Kidney tubule cell (primary cell): ENCODE results near the gene ZCCHC7.
"Not testable (repeated sequence)": the region's sequence is repeated elsewhere in the genome, so short reads cannot be mapped to it uniquely, and the experiment has no call there.

Experiments used
- DNase-seq: peaks from one replicate; pipeline ENCODE4 v3.0.0-alpha.2; 2018; ENCODE audit warnings: low spot score

The ZCCHC7 gene

DNA sequence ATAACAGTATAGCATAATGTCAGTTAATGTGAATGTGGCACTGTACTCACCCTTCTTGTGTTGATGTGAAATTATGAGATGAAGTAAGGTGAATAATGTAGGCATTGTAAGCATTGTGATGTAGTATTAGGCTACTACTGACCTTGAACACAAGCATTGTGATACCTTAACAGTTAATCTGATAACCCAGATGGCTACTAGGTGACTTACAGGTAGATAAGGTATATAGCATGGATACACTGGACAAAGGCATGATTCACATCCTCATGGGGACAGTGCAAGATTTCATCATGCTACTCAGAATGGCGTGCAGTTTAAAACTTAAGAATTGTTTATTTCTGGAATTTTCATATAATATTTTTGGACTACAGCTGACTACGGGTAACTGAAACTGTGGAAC, 134.8 kb downstream of the ZCCHC7 start:
- no peak for DNase-seq

DNA sequence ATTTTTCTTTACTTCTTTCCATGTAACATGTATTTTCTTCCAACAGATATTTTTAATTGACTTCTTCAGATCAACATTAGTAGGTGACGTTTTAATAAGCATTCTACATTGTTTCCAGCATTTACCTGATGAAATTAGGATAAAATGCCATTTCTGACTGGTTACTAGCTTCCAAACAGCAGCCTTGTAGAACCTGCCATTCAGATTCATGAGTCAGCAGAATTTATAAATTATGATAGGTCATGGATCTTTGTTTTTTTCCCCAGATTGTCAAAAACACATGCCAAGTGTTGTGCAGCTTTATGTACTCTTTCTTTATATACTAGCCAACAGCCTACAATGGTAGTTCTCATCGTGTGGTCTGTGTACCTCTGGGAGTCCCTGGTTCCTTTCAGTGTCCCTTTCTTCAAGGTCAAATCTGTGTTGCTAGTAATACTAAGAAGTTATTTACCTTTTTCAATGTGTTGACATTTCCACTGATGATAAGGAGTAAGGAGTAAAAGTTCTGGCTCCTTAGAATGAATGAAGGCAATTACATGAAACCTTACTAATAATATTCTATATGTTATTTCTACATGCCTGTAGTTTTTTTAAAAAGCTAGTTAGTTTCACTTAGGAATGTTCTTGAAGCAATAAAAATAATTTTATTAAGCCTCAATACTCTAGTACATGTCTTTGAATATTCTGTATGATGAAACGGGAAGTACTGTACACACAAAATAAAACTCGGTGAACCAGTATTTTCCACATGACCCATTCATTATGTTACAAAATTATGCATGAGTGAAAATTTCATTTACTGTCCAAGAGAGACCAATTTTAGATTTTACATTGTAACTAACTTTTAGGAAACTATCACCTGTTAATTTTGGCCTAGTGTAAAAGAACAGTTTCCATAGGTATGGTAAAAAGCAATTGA, 135.8 kb downstream of the ZCCHC7 start:
- no peak for DNase-seq

DNA sequence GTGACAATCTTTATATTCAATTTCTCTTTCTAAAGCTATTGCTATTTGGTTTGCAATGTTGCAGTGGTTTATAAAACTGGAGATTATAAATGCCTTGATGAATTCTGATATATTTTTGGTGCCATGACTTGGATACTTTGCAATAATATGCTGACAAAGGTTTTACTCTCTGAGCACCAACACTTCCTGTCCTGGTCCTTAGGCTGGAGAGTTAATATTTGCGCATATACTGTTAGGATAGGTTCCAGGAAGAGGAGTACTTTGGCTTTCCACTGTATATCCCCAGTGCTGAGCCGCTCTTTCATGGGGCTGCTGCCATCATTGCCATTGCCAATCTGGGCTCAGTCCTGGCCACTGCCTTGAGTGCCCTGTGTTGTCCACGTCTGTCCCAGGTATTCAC, 139.6 kb downstream of the ZCCHC7 start:
- no peak for DNase-seq

DNA sequence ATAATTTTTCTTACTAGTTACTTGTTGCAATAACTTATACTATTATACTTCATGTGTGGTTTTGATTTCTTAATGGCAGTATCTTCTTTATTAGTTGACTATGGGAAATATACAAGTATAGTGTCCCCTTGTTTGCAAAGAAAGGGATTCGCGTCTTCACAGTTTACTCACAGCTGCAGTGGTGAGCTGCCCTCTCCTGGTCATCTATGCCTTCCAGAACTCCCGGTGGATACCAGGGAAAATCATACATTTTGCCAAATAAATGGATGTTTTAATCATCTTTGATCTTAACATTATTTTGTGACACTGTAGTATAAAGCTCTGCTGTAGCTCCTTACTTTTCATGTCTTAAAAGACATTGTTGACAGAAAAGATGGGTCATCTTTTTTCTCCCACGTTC, 142.0 kb downstream of the ZCCHC7 start:
- peak; percentile 9 for DNase-seq

DNA sequence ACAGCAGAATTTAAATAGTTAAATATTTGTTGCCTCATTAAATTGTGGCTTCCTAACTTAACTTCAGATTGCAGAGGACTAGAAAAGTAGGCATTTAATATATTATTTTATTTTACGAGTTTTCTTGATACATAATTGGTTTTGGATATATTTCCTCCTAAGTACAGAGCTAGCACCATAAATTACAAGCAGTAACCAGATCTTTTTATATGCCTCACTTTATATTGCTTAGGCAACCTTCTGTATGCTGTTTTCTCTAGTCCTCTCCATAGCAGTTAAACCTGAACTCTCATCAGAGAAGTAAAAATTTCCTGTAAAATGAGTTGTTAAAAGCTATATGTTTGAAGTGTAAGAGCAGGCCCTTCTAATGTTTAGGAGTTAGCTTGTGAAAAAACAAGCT, 144.2 kb downstream of the ZCCHC7 start:
- DNase-seq = no peak

DNA sequence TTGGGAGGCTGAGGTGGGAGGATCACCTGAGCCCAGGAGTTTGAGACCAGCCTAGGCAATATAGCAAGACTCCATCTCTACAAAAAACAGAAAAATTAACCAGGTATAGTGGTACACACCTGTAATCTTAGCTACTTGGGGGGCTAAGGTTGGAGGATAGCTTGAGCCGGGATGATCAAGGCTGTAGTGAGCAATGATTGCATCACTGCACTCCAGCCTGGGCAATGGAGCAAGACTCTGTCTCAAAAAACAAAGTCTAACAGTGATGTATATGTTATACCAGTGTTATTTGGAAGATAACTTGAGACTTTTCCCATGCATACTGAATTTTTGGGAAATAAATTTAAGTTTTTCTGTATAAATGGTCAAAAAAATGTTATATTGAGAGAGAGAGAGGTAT, 146.3 kb downstream of the ZCCHC7 start:
- no peak for DNase-seq

DNA sequence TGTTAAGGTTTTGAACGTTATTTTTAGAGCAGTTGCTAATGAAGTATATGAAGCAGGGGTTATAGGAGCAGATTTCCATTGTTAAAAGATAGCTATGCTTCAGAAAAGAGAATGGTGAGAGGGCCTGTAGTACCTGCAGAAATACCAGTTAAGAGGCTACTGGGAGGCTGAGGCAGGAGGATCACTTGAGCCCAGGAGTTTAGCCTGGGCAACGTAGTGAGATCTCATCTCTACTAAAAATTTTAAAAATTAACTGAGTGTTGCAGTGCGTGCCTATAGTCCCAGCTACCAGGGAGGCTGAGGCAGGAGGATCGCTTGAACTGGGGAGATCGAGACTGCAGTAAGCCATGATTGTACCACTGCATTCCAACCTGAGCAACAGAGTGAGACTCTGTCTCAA, 148.8 kb downstream of the ZCCHC7 start:
- DNase-seq = no peak

DNA sequence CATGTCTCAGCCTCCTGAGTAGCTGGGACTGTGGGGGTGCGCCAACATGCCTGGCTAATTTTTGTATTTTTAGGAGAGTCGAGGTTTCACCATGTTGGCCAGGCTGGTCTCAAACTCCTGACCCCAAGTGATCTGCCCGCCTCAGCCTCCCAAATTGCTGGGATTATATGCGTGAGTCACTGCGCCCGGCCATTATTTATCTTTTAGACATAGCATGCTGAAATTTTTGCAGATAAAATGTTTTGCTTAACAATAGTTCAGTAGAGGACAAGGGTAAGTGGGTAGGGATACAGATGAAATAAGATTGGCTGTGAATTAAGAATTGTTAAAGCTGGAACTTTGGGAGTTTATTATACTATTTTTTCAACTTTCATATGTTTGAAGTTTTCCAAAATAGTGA, 151.3 kb downstream of the ZCCHC7 start:
- no peak for DNase-seq

DNA sequence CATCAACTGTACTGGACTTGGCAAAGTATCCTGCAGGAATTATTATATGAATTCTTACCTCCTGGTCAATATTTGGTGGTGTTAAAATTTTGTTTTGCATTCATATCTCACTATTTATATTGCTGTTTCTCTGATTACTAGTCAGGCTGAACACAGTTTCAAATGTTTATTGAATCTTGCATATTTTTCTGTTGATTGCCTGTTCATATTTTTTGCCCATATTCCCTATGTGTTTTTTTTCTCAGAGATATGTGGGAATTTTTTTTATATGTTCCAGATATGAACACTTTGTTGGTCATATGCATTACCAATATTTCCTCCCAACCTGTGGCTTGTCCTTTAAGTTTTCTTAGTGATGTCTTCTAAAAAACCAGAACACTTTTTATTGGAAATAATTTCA, 153.2 kb downstream of the ZCCHC7 start:
- no peak for DNase-seq

DNA sequence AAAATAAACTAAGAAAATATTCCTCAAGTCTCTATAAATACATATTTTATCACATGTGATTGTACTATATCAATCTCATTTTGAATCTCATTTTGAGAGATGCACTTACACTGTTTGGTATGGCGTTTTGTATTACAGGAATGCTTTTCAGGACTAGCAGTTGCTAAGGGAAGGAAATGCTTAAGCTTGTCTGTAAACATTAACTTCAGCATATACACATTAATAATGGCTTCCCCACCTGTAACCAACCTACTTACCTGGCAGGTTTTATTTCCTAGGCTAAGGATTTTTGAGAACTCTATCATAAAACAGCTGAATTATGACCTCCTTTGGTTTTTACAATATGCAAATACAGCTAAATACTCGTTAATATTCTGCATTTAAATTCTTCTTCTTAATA, 161.2 kb downstream of the ZCCHC7 start:
- peak; percentile 51 for DNase-seq

DNA sequence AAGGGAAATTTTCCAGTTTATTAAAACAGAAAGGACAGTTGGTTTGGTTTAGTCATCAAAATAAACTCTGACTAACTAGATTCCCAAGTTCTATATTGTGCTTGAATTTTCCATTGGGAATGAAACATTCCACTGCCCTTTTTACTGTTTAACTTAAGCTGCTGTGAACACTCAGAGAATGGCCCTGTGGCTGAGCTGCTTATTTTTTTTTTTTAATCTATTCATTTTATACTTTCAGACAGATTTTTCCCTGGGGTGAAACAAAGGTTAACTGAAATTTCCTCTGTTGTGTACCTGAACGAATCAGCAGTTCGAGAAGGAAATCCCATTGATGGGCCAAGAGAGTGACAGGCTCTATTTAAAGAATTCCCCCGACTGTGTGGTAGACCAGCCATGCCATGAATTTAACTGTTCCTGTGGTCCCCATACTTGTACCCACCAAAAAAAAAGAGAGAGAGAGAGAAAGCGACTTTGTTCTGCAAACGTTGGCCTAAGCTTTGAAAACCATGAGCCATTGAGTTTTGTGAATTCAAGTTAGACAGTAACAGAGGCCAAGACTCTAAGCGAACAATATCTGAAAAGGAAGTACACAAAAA, 163.5 kb downstream of the ZCCHC7 start:
- DNase-seq = peak; percentile 79

DNA sequence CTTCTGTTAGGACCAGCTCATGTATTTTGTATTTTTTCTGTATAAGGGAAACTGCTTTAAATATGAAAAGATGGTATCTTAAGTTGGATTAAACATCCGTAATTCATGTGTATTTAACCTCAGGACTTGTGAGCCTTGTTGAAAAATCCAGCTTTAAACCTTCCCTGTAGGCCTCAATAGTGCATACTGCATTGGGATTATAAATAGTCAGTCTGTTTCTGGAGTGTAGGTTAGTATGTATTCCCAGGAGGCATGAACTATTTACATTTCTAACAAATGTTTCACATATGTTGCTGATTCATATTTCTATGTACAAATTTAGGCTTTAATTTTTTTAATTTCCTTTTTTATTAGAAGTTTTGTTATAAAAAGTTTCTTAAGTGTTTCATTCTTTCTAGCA, 164.3 kb downstream of the ZCCHC7 start:
- no peak for DNase-seq

DNA sequence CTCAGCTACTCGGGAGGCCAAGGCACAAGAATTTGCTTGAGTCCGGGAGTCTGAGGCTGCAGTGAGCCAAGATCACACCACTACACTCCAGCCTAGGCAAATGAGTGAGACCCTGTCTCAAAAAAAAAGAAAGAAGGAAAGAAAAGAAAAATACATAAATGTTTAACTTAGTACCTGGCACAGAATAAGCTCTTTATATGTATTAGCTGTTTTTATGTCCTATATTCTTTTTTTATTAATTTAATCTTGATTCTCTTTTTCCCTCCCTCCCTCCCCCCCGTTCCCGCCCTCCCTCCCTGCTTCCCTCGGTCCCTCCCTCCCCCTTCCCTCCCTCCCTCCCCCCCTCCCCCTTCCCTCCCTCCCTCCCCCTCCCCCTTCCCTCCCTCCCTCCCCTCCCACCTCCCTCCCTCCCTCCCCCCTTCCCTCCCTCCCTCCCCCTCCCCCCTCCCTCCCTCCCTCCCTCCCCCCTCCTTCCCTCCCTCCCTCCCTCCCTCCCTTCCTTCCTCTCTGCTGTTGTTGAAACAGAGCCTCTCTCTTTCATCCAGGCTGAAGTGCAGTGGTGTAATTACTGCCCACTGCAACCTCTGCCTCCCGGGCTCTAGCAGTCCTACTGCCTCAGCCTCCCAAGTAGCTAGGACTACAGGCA, 166.3 kb downstream of the ZCCHC7 start:
- DNase-seq = no peak

DNA sequence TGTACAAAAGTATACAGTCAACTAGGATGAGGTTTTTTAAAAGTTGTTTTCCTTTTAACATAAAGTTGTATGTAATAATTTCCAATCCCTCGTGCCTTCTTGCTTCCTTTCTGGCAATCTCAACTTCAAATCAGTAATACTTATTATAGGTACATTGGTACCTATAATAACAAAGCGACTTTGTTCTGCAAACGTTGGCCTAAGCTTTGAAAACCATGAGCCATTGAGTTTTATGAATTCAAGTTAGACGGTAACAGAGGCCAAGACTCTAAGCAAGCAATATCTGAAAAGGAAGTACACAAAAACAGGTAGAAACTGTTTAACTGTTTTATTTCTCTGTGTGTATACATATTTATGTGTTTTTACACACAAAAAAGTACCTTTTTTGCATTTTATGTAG, 166.9 kb downstream of the ZCCHC7 start:
- no peak for DNase-seq

DNA sequence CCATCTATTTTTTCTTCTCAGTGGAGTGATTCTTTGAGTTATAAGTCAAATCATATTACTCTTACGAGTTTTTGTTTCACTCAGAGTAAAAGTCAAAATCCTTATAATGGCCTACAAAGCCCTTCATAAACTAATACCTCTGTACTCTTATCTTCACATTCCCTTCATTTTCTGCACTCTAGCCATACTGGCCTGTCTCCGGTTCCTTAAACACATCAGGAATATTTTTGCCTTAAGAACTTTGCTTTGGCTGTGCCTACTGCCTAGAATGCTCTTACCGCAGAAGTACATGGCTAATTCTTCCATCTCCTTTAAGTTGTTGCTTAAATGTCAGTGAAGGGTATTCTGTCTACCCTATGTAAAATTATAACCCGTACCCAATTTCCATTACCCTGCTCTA, 169.3 kb downstream of the ZCCHC7 start:
- DNase-seq = no peak

DNA sequence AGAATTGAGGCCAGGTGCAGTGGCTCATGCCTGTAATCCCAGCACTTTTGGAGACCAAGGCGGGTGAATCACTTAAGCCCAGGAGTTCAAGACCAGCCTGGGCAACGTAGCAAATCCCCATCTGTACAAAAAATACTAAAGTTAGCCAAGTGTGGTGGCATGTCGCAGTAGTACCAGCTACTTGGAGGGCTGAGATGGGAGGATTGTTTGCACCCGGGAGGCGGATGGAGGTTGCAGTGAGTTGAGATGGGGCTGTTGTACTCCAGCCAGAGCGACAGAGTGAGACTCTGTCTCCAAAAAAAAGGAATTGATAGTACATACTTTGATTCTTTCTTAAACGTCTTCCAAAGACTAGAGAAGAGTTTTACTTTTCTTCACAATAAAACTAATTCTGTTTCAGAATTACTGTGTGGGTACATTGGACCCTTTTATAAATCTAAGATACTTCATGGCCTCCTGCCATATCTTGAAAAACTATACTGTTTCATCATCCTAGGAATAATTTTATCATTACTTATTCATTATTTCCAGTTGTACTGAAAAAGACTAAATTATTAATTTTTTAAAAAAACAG, 170.1 kb downstream of the ZCCHC7 start:
- DNase-seq = no peak

DNA sequence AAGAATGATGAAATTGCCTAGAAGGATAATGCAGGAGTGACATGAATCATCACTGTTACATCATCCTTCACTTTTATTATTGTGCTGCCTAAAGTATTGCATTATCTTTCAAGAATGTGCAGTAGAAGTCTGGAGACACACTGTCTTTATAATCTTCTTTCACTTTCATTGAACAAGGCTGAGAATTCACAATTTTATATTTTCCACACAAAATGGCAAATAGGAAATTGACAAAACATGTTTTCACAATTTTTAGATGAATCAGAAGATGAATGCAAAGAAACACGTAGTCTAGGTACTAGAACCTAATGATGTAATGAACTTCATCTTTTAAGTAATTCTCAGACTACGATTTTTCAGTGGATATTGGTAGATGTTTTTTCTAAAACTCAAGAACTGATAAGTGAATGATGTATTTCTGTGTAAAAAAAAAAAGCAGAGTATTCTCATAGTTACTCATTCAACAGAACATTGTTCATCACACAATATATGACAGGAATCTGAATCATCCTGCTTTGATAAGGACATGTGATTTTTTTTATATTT, 170.6 kb downstream of the ZCCHC7 start:
- DNase-seq = peak; percentile 63

DNA sequence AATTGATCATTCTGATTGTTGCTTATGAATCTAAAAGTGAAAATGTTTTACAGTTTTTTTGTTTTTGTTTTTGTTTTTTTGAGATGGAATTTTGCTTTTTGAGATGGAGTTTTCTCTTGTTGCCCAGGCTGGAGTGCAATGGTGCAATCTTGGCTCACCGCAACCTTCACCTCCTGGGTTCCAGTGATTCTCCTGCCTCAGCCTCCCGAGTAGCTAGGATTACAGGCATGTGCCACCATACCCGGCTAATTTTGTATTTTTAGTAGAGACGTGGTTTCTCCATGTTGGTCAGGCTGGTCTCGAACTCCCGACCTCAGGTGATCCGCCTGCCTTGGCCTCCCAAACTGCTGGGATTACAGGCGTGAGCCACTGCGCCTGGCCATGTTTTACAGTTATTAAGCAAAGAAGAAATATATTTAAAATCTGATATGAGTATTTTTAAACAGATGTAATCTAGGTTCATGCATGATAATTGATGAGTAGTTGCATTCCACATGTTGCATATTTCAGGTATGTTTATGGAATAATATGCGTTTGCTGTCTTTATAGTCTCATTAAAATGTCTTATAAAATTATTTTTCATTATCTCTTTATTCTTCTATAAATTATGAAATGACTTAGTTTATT, 171.4 kb downstream of the ZCCHC7 start:
- DNase-seq = not testable (repeated sequence)

DNA sequence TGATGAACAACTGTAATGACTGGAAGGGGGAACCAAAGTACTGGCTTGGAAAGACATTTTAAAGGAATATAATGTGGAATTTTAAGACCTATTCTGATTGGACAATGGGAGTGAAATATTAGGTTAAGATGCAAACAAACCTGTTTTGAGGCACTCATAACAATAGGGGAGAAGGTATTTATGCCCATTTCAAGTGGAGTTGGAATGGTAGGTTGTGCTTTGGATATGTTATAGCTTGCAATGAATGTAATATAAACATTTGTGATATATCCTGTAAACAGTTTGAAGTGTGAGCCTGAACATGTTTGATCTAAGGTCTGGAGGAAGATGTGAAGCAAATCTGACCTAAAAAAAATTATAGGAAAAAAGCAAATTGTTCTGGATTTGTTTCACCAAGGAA, 172.5 kb downstream of the ZCCHC7 start:
- DNase-seq = no peak

DNA sequence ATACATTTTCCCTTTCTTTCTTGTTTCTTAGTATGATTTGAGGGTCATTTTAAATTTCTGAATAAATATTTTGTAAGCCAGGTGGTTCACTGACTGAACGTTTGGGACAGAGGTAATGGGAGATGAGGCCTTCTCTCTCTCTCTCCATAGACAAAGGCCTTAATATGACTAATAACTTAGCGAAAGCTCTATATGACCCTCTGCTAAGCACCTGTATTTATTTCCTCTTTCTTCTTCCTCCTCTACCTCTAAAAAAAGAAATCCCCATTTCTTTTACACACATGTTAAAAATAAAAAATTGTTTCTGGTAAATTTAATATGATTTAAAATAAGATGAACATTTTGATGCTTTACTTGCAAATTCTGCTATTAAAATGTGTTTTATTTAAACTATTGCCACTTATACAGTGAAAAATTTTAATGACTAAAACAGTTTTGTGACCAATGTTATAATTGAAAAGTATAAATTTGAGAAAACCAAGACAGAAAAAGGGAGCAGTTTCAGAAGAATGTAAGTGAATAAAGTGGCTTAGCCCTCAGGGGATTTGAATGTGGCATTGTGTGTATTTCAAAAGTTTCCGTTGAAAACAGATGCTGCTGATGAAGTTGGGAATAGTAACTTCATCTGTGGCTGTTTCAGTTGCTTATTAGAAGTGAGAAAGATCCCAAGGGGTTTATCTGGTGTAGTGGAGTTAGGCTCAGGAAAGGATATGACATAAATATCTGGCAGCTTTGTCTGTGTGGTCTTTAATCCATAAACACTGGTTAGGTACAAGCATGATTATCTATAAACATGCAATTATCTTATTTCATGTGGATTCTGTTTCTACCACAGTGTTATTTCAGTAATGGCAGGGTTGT, 173.5 kb downstream of the ZCCHC7 start:
- no peak for DNase-seq

DNA sequence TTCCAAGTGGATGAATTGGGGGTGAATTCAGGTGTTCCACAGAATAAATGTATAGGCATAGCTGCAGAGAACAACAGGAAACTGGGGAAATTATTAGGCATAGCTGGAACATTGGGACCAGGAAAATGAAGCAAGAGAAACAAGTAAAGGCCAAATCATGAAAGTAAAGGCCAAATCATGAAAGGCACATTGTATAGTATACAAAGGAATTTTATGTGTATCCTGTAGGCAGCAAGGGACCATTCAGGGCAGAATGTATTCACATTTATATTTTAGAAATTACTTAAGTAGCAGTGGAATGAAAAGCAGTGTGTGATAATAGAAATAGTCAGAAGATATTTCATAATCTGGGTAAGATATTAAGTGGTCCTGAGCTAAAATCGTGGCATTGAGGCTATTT, 174.8 kb downstream of the ZCCHC7 start:
- no peak for DNase-seq
